CD4-positive, CD25-positive, alpha-beta regulatory T cell (primary cell): ENCODE results near the gene PYCR2. TPM values are rescaled to one million over a fixed set of nuclear protein-coding genes. Genes with fewer than 3 reads are reported as not detected.

Source experiments
- ATAC-seq, 2 donors: fragments of 150-1000 bp; cut with Tn5 transposase; one replicate each; pipeline ENCODE4 v1.10.0; 2021; ENCODE audit warnings: low read depth in 2 of 2, moderate number of reproducible peaks in 2 of 2, moderate library complexity in 1 of 2
- DNase-seq, 3 donors: peaks; one replicate each; pipeline versions ENCODE4 v3.0.0 to v3.0.0-alpha.2; 2012 to 2022; ENCODE audit warnings: mixed read lengths in 1 of 3
- H3K27ac ChIP-seq: one replicate; pipeline ENCODE4 v1.7.0; 2013; ENCODE audit warnings: mild to moderate bottlenecking, low read length; ENCODE audit not compliant: insufficient read depth, poor library complexity, severe bottlenecking
- H3K27me3 ChIP-seq: one replicate; pipeline ENCODE4 v1.7.0; 2013; ENCODE audit warnings: low read length; ENCODE audit not compliant: control insufficient read depth, insufficient read depth
- H3K36me3 ChIP-seq: one replicate; pipeline ENCODE4 v1.7.0; 2013; ENCODE audit warnings: mild to moderate bottlenecking, low read length, moderate library complexity; ENCODE audit not compliant: control insufficient read depth, insufficient read depth
- H3K4me1 ChIP-seq: 2 replicates; pipeline ENCODE4 v1.7.0; 2013; ENCODE audit warnings: mild to moderate bottlenecking, low read length; ENCODE audit not compliant: insufficient read depth, control insufficient read depth, poor library complexity, severe bottlenecking
- H3K4me3 ChIP-seq: one replicate; pipeline ENCODE4 v1.7.0; 2013; ENCODE audit warnings: low read depth, mild to moderate bottlenecking, low read length, moderate library complexity
- H3K9me3 ChIP-seq, 2 experiments: 1 replicate in 1 of 2; 2 replicates in 1 of 2; pipeline ENCODE4 v1.7.0; 2013; ENCODE audit warnings: low read length in 2 of 2, mild to moderate bottlenecking in 1 of 2, moderate library complexity in 1 of 2; ENCODE audit not compliant: control insufficient read depth in 2 of 2
- H3K27ac Mint-ChIP-seq, 3 donors: one replicate each; pipeline ENCODE4 v1.8.0; 2020 to 2022; ENCODE audit warnings: mild to moderate bottlenecking in 3 of 3, mixed read lengths in 3 of 3, moderate library complexity in 2 of 3
- H3K27me3 Mint-ChIP-seq: one replicate; pipeline ENCODE4 v1.8.0; 2022; ENCODE audit warnings: mild to moderate bottlenecking, mixed read lengths
- H3K36me3 Mint-ChIP-seq: one replicate; pipeline ENCODE4 v1.8.0; 2020; ENCODE audit warnings: mixed read lengths
- H3K4me1 Mint-ChIP-seq, 4 donors: one replicate each; pipeline ENCODE4 v1.8.0; 2020 to 2022; ENCODE audit warnings: mixed read lengths in 4 of 4, mild to moderate bottlenecking in 1 of 4
- H3K4me3 Mint-ChIP-seq, 4 donors: one replicate each; pipeline ENCODE4 v1.8.0; 2020 to 2022; ENCODE audit warnings: mild to moderate bottlenecking in 4 of 4, mixed read lengths in 4 of 4, moderate library complexity in 3 of 4
- H3K9me3 Mint-ChIP-seq, 7 donors: one replicate each; pipeline ENCODE4 v1.8.0; 2020 to 2022; ENCODE audit warnings: mixed read lengths in 7 of 7, mild to moderate bottlenecking in 3 of 7, moderate library complexity in 2 of 7
- polyA plus RNA-seq, 4 donors: library from polyadenylated mRNA; unstranded; fragments of 300-500 nt; fragmentation: Illumina TruSeq; gene quantifications; one replicate each; pipeline ENCODE4 v1.2.3, GENCODE V29; 2021
- total RNA-seq: library from RNA; stranded (reverse); gene quantifications from one replicate; pipeline ENCODE4 v1.2.3, GENCODE V29; 2022

PYCR2 gene
- total and polyA plus RNA-seq, 5 donors from 2014 or later = 51.6 to 74.6 (median 66.3) TPM

- H3K4me3 ChIP-seq = no peak overlapping the region
- H3K27me3 ChIP-seq = no peaks in the 10 kb centered on the region
- Mint-ChIP-seq H3K9me3 (peaks cover 0 to 3% (median 0%) of the 10 kb centered on the region in 7 donors), H3K4me3 (no peak overlapping the region), H3K27me3 (peaks cover 10% of the 10 kb centered on the region), H3K4me1 (peaks cover 18 to 52% (median 32%) of the 10 kb centered on the region in 4 donors), H3K27ac (peak overlapping the region; percentile 56 to 96 (median 87)), H3K36me3 (no peaks in the 10 kb centered on the region)
- ATAC-seq (no peak), DNase-seq (no peak)
- H3K9me3 ChIP-seq = no peaks in the 10 kb centered on the region
- H3K36me3 ChIP-seq = no peaks in the 10 kb centered on the region
- H3K27ac ChIP-seq = no peak overlapping the region
- H3K4me1 ChIP-seq = peaks cover 20% of the 10 kb centered on the region
Observed at GRCh38 chr1:225906467-225906866, 17.6 kb downstream of the PYCR2 start.

DNA sequence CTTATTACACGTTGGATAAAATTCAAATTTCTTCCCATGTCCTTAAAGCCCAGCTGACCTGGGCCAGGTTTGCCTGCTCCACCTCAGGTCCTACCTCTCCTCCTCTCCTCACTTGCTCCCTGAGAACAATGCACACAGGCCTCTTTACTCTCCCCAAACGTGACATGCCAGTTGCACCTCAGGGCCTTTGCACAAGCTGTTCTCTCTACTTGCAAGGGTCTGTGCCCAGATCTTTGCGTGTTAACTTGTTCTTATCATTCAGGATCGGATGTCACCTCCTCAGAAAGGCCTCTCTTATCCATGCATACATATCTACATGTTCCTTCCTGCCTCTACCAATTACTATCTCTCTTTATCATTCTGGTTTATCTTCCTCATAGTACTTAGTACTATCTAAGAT lies 20.4 kb downstream of the PYCR2 start:
- Histone ChIP-seq H3K27ac (no peak overlapping the region), H3K36me3 (no peaks in the 10 kb centered on the region), H3K27me3 (no peaks in the 10 kb centered on the region), H3K4me3 (no peak overlapping the region), H3K9me3 (no peaks in the 10 kb centered on the region), H3K4me1 (peaks cover 13% of the 10 kb centered on the region)
- DNase-seq (no peak), ATAC-seq (no peak)
- peaks cover 4% of the 10 kb centered on the region for H3K27me3 Mint-ChIP-seq
- H3K4me3 Mint-ChIP-seq = no peak overlapping the region
- H3K36me3 Mint-ChIP-seq = no peaks in the 10 kb centered on the region
- H3K27ac Mint-ChIP-seq = peak overlapping the region in 2 of 3 donors; percentile 56 to 74
- H3K9me3 Mint-ChIP-seq = peaks cover 0 to 3% (median 0%) of the 10 kb centered on the region in 7 donors
- H3K4me1 Mint-ChIP-seq = peaks cover under 1 to 46% (median 27%) of the 10 kb centered on the region in 4 donors

- Histone ChIP-seq H3K36me3 (no peaks in the 10 kb centered on the region), H3K4me1 (peaks cover 41% of the 10 kb centered on the region), H3K27me3 (no peaks in the 10 kb centered on the region), H3K9me3 (no peaks in the 10 kb centered on the region), H3K4me3 (no peak overlapping the region), H3K27ac (peak overlapping the region; percentile 94)
- ATAC-seq (no peak), DNase-seq (no peak)
- no peaks in the 10 kb centered on the region for H3K36me3 Mint-ChIP-seq
- H3K27me3 Mint-ChIP-seq = peaks cover 4% of the 10 kb centered on the region
- H3K4me3 Mint-ChIP-seq = peak overlapping the region; percentile 28 to 88 (median 51)
- peaks cover 14 to 63% (median 42%) of the 10 kb centered on the region in 4 donors for H3K4me1 Mint-ChIP-seq
- H3K9me3 Mint-ChIP-seq = peaks cover 0 to 3% (median 0%) of the 10 kb centered on the region in 7 donors
- peak overlapping the region; percentile 96 to 100 (median 99) for H3K27ac Mint-ChIP-seq
Observed at GRCh38 chr1:225899044-225899925, 24.8 kb downstream of the PYCR2 start.

GRCh38 chr1:225897595-225898514 lies 26.2 kb downstream of the PYCR2 start:
- Histone ChIP-seq H3K36me3 (no peaks in the 10 kb centered on the region), H3K4me1 (peaks cover 41% of the 10 kb centered on the region), H3K4me3 (peak overlapping the region; percentile 60), H3K27me3 (no peaks in the 10 kb centered on the region), H3K9me3 (no peaks in the 10 kb centered on the region), H3K27ac (peak overlapping the region; percentile 94)
- peak; percentile 30 to 81 (median 68) for DNase-seq
- peak; percentile 50 to 56 for ATAC-seq
- H3K27ac Mint-ChIP-seq = peak overlapping the region; percentile 99 to 100 (median 99)
- no peaks in the 10 kb centered on the region for H3K36me3 Mint-ChIP-seq
- H3K4me3 Mint-ChIP-seq = peak overlapping the region; percentile 4 to 91 (median 82)
- no peaks in the 10 kb centered on the region for H3K9me3 Mint-ChIP-seq
- H3K27me3 Mint-ChIP-seq = peaks cover 4% of the 10 kb centered on the region
- peaks cover 20 to 69% (median 44%) of the 10 kb centered on the region in 4 donors for H3K4me1 Mint-ChIP-seq

DNA sequence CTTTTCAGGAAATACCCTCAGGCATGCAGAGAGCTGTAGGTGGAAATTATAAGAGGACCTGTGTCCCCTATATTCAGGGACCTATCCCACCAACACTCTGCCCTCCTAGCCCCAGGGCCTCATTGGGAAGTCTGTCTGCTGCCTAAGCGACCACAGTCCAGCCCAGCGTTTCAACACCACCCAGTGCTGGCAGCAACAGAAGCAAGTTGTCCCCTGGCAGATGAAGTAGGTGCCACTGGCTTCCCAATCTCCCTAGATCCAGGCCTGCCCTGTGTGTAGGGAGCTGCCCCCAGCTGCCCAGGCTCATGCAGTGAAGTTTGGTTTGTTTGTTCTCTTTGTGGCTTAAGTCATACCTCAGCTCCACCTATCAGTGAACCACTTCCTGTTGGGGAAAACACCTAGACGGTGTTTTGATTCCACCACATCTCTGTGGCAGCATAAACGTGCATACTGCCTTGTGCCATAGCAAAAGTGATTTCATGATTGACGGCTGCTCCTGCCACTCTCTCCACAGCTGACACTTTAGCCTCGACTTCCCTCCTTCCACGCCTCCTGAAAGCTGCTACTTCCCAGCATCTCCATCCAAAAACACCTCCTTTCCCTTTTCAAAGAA lies 27.0 kb downstream of the PYCR2 start:
- Histone ChIP-seq H3K27ac (peak overlapping the region; percentile 94), H3K4me1 (peaks cover 41% of the 10 kb centered on the region), H3K9me3 (no peaks in the 10 kb centered on the region), H3K36me3 (no peaks in the 10 kb centered on the region), H3K4me3 (peak overlapping the region; percentile 60), H3K27me3 (no peaks in the 10 kb centered on the region)
- H3K9me3 Mint-ChIP-seq = no peaks in the 10 kb centered on the region
- peaks cover 20 to 66% (median 39%) of the 10 kb centered on the region in 4 donors for H3K4me1 Mint-ChIP-seq
- peak; percentile 73 to 97 (median 90) for DNase-seq
- peak overlapping the region; percentile 99 to 100 (median 99) for H3K27ac Mint-ChIP-seq
- peak overlapping the region; percentile 45 to 91 (median 82) for H3K4me3 Mint-ChIP-seq
- no peaks in the 10 kb centered on the region for H3K27me3 Mint-ChIP-seq
- H3K36me3 Mint-ChIP-seq = no peaks in the 10 kb centered on the region
- ATAC-seq = peak; percentile 98

DNA sequence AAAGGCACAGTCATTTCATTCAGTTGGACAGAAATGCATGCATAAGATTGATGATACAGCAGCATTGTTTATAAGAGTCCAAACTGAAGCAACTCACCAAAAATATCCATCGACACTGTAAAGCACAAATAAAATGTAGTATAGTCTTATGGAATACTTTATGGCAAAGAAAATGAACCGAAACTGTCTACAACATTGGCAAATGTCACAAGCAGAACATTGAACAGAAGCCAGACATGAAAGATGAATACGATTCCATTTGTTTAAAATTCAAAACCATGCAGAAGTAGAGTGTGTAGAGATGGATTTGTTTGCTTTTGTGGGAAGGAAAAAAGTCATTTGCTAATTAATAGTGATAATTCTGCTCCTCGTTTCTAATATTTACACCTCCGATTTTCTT lies 27.6 kb downstream of the PYCR2 start:
- Mint-ChIP-seq H3K4me3 (peak overlapping the region; percentile 45 to 91 (median 82)), H3K27ac (peak overlapping the region; percentile 99 to 100 (median 99)), H3K9me3 (no peaks in the 10 kb centered on the region), H3K36me3 (no peaks in the 10 kb centered on the region), H3K4me1 (peaks cover 20 to 66% (median 40%) of the 10 kb centered on the region in 4 donors), H3K27me3 (no peaks in the 10 kb centered on the region)
- no peaks in the 10 kb centered on the region for H3K36me3 ChIP-seq
- no peaks in the 10 kb centered on the region for H3K27me3 ChIP-seq
- H3K4me3 ChIP-seq = peak overlapping the region; percentile 60
- H3K27ac ChIP-seq = peak overlapping the region; percentile 94
- DNase-seq (peak in 2 of 3 donors; percentile 22 to 27), ATAC-seq (no peak)
- H3K9me3 ChIP-seq = no peaks in the 10 kb centered on the region
- peaks cover 41% of the 10 kb centered on the region for H3K4me1 ChIP-seq

DNA sequence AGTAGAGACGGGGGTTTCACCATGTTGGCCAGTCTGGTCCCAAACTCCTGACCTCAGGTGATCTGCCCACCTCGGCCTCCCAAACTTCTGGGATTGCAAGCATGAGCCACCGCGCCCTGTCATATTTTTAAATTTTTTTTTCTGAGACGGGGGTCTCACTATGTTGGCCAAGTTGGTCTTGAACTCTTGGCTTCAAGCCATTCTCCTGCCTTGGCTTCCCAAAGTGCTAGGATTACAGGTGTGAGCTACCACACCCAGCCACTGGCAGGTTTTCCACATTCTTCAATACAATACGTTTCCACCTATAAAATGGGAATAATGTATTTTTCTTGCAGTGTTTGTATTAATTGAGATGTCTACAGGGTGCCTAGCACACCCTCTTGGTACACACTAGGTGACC lies 31.7 kb downstream of the PYCR2 start:
- H3K4me1 Mint-ChIP-seq = peaks cover 11 to 55% (median 20%) of the 10 kb centered on the region in 4 donors
- H3K4me1 ChIP-seq = peaks cover 19% of the 10 kb centered on the region
- no peaks in the 10 kb centered on the region for H3K9me3 ChIP-seq
- H3K27ac Mint-ChIP-seq = no peak overlapping the region
- H3K36me3 Mint-ChIP-seq = no peaks in the 10 kb centered on the region
- no peak overlapping the region for H3K4me3 ChIP-seq
- no peaks in the 10 kb centered on the region for H3K27me3 Mint-ChIP-seq
- H3K4me3 Mint-ChIP-seq = no peak overlapping the region
- DNase-seq (no peak), ATAC-seq (no peak)
- H3K27me3 ChIP-seq = no peaks in the 10 kb centered on the region
- no peaks in the 10 kb centered on the region for H3K36me3 ChIP-seq
- no peaks in the 10 kb centered on the region for H3K9me3 Mint-ChIP-seq
- H3K27ac ChIP-seq = no peak overlapping the region
